Fibroblast of upper back skin (primary cell): ENCODE measurements around the gene ABL1.

Experiments
- DNase-seq: peaks from one replicate; pipeline ENCODE4 v3.0.0-alpha.2; 2013

Gene ABL1

GRCh38 chr9:130872912-130873503 is 38.0 kb downstream of the ABL1 start:
- no peak for DNase-seq

- no peak for DNase-seq
These were observed 38.9 kb downstream of the ABL1 start for GRCh38 chr9:130873966-130874365.

GRCh38 chr9:130874783-130875182 is 39.7 kb downstream of the ABL1 start:
- no peak for DNase-seq

GRCh38 chr9:130877300-130877699 is 42.2 kb downstream of the ABL1 start:
- no peak for DNase-seq

- no peak for DNase-seq
These were observed 43.2 kb downstream of the ABL1 start for GRCh38 chr9:130878295-130878694.

- no peak for DNase-seq
These were observed 44.9 kb downstream of the ABL1 start for GRCh38 chr9:130879863-130880411.

GRCh38 chr9:130880599-130881220 is 45.7 kb downstream of the ABL1 start:
- DNase-seq: no peak

GRCh38 chr9:130881516-130881915 is 46.5 kb downstream of the ABL1 start:
- no peak for DNase-seq

- no peak for DNase-seq
These were observed 47.7 kb downstream of the ABL1 start for GRCh38 chr9:130882696-130883225.

- DNase-seq: no peak
These were observed 48.4 kb downstream of the ABL1 start for GRCh38 chr9:130883479-130883878.

GRCh38 chr9:130884111-130884531 is 49.1 kb downstream of the ABL1 start:
- DNase-seq: no peak

GRCh38 chr9:130884542-130885483 is 49.8 kb downstream of the ABL1 start:
- DNase-seq: no peak

GRCh38 chr9:130885484-130886375 is 50.7 kb downstream of the ABL1 start:
- no peak for DNase-seq

- DNase-seq: no peak
These were observed 51.9 kb downstream of the ABL1 start for GRCh38 chr9:130886981-130887380.

GRCh38 chr9:130887494-130888144 is 52.6 kb downstream of the ABL1 start:
- no peak for DNase-seq

- no peak for DNase-seq
These were observed 53.3 kb downstream of the ABL1 start for GRCh38 chr9:130888146-130888885.

- DNase-seq: no peak
These were observed 55.1 kb downstream of the ABL1 start for GRCh38 chr9:130890124-130890523.

- DNase-seq: no peak
These were observed 56.0 kb downstream of the ABL1 start for GRCh38 chr9:130890870-130891687.

GRCh38 chr9:130891688-130892476 is 56.8 kb downstream of the ABL1 start:
- peak; percentile 12 for DNase-seq
